Measurements from ENCODE around the gene CEP78.

CEP78 gene

DNA sequence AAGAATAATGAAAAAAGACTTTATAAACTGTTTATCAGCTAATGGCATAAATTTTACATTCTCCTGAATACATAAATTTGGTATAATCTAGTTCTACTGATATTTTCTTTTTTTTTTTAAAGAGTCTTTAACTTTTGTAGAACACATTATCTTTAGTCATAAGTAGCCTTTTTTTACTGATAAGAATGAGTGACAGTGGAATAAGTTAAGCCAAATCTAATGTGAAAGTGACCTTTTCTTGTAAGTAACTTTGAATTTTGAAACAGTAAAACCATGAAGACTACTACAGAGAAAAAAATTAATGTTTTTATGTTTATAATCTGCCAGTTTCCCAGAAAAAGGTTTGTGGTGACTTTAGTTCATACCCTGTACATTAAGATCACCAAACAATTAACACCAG is 13.7 kb downstream of the CEP78 start:
- DNase-seq (ENCODE audit: low spot score), result no peak
- TF ChIP-seq, protein P1, sequence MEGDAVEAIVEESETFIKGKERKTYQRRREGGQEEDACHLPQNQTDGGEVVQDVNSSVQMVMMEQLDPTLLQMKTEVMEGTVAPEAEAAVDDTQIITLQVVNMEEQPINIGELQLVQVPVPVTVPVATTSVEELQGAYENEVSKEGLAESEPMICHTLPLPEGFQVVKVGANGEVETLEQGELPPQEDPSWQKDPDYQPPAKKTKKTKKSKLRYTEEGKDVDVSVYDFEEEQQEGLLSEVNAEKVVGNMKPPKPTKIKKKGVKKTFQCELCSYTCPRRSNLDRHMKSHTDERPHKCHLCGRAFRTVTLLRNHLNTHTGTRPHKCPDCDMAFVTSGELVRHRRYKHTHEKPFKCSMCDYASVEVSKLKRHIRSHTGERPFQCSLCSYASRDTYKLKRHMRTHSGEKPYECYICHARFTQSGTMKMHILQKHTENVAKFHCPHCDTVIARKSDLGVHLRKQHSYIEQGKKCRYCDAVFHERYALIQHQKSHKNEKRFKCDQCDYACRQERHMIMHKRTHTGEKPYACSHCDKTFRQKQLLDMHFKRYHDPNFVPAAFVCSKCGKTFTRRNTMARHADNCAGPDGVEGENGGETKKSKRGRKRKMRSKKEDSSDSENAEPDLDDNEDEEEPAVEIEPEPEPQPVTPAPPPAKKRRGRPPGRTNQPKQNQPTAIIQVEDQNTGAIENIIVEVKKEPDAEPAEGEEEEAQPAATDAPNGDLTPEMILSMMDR (IDR thresholded peaks at IDR 0.05), result no peak
- Histone ChIP-seq H3K27ac (no peak overlapping the region), H3K4me3 (no peak overlapping the region)

DNA sequence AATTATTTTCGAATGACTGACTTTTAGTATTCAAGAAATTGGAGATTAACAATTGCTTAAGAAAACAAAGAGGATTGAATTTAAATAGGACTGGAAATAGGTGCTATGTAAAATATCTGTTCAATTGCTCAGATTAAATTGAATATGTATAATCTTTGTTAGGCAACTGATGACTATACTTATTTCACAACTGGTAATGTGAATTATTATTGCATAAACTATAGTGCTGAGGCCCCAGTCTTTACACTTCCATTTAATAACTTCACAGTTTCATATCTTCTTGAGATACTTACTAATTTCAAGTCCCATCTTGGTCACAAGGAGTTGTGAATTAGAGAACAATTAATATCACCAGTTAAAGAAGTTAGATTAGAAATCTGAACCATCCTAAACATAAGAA is 16.7 kb downstream of the CEP78 start:
- Histone ChIP-seq H3K4me3 (no peak overlapping the region), H3K27ac (no peak overlapping the region)
- no peak for DNase-seq (ENCODE audit: low spot score)
- TF ChIP-seq, protein P1 (IDR thresholded peaks at IDR 0.05), result no peak

DNA sequence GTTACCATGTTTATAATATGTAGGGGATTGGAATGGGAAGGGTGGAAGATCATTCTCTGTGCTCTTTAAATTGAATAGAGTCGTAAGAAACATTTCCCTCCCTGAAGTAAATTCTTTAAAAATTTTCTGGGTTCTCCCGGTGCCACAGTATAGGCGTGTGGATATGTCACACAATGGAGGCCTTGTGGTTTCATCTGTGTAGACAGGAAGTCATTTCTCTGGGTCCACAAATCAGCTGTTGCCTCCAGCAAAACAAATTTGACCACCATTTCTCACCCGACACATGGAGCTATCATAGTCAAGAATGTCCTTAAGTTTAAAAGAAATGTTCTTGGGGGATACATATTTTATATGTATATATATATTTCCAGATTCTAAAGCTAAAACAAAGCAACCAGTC is 17.4 kb downstream of the CEP78 start:
- TF ChIP-seq, protein P1 (IDR thresholded peaks at IDR 0.05), result no peak
- Histone ChIP-seq H3K4me3 (no peak overlapping the region), H3K27ac (no peak overlapping the region)
- DNase-seq (ENCODE audit: low spot score), result no peak

DNA sequence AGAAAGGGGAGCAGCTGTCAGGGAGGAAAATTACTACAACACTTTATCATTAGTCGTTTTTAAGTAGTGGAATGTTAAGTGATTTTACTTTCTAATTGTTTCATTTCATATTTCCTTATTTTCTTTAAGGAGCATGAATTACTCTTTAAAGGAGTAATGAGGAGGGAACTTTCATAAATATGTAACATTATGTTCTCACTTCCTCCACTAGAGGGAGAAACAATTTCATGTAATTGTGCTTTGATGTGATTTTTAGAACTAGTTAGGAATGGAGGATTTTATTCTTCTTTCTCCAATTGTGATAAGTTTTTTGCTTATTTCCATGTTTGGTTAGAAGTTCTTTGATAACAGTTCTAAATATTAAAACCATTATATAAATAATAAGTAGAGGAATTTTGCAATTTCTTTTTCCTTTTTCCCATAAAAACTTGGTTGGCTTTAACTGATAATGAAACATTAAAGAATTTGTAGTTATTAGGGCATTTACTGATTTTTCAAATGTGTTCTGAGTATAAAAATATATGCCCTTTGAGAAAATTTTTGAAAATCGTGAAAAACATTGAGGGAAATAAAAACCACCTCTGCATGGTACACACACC is 25.6 kb downstream of the CEP78 start:
- Histone ChIP-seq H3K27ac (no peak overlapping the region), H3K4me3 (no peak overlapping the region)
- TF ChIP-seq, protein P1 (IDR thresholded peaks at IDR 0.05), result no peak
- no peak for DNase-seq (ENCODE audit: low spot score)

DNA sequence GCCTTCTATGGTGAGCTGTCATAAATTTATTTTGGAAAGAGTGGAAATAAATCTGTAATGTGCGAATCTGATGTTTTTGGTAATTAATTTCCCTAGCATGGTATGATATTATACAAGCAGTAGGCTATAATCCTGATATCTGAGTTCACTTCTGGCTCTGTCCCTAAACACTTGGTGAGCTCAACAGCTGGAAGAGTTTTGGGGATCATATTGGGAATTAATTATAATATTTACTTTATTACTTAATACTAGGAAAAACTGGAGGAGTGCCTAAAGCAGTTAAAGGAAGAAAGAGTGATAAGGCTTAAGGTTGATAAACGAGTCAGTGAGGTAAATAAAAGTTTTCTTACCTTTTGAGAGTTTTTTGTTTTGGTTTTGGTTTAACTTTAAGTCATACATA is 26.8 kb downstream of the CEP78 start:
- no peak for DNase-seq (ENCODE audit: low spot score)
- H3K4me3 ChIP-seq, result no peak overlapping the region
- TF ChIP-seq, protein P1 (IDR thresholded peaks at IDR 0.05), result no peak
- no peak overlapping the region for H3K27ac ChIP-seq

DNA sequence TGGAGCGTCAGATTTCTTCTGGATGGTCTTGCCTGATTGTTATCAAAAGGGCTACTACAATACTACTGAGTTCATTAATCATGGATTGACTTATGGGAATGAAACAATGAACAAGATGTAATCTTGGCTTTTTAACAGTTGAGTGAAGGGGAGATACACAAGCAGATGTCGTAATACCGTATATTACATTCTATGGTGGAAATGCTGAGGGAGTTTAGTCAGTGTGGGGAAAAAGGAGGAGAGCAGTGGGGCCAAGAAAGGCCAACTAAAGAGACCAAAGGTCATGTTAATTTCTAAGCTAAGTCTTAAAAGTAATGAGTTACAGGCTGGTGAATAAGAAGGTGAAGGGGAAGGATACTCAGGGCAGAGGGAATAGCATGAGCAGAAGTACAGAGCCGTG is 32.0 kb downstream of the CEP78 start:
- no peak overlapping the region for H3K27ac ChIP-seq
- DNase-seq (ENCODE audit: low spot score), result no peak
- H3K4me3 ChIP-seq, result no peak overlapping the region
- TF ChIP-seq, protein P1 (IDR thresholded peaks at IDR 0.05), result no peak

DNA sequence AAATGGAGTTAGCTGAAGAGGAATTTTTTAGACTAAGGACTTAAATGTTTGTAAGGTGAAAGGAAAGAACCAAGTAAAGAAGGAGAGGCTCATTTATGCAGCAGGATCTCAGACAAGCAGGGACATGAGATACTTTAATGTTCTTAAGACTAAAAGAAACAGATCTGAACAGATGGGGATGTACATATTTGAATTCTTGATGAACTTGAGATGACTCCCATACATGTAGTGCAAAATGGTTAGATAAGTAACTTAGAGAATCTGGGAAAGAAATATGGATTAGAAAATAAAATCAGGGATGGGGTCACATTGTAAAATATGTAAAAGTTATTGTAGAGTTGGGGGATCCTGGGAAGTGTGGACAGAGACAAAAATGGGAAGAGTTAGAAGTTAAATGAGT is 33.9 kb downstream of the CEP78 start:
- no peak overlapping the region for H3K27ac ChIP-seq
- TF ChIP-seq, protein P1 (IDR thresholded peaks at IDR 0.05), result no peak

More for the DNA sequence above, 33.9 kb downstream of the CEP78 start:
- DNase-seq (ENCODE audit: low spot score), result no peak
- no peak overlapping the region for H3K4me3 ChIP-seq
